ENCODE results near the gene GOLGA1. TPM values are rescaled to one million over a fixed set of nuclear protein-coding genes. Genes with fewer than 3 reads are reported as not detected.

The GOLGA1 gene
- total and polyA plus RNA-seq, 12 donors = 6.8 to 26.0 (median 18.3) TPM

DNA sequence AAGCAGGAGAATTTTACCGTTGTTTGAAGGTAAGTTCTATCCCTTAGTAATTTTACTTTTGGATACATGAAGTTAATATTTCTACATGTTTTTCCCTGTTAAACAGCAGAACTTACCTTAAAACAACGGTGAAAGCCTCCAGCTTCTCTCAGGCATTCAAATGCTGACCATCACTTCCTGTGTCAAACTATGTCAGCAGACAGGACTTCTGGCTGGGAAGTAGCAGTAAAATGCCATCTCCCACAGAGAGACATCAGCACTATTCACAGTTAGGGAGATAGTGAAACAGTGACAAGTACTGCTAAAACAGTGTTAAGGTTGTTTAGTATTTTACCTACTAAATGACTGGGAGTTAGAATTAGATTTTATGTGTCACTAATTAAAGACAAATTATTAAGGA is 34.2 kb upstream of the GOLGA1 start:
- no peaks in the 10 kb centered on the region for H3K27me3 ChIP-seq
- 36 to 43% methylated on average over 2 of the region's 2 CpGs for WGBS, 2 donors
- H3K9me3 ChIP-seq = no peaks in the 10 kb centered on the region
- no peak overlapping the region for H3K27ac ChIP-seq
- intact Hi-C loops (cut with DNase I) = no loop called here
- no peak for DNase-seq
- no peak overlapping the region for H3K4me3 ChIP-seq
- H3K36me3 ChIP-seq = peaks cover 0 to 61% (median 7%) of the 10 kb centered on the region in 9 donors
- no peak for ATAC-seq
- TF ChIP-seq, protein P1, sequence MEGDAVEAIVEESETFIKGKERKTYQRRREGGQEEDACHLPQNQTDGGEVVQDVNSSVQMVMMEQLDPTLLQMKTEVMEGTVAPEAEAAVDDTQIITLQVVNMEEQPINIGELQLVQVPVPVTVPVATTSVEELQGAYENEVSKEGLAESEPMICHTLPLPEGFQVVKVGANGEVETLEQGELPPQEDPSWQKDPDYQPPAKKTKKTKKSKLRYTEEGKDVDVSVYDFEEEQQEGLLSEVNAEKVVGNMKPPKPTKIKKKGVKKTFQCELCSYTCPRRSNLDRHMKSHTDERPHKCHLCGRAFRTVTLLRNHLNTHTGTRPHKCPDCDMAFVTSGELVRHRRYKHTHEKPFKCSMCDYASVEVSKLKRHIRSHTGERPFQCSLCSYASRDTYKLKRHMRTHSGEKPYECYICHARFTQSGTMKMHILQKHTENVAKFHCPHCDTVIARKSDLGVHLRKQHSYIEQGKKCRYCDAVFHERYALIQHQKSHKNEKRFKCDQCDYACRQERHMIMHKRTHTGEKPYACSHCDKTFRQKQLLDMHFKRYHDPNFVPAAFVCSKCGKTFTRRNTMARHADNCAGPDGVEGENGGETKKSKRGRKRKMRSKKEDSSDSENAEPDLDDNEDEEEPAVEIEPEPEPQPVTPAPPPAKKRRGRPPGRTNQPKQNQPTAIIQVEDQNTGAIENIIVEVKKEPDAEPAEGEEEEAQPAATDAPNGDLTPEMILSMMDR (IDR thresholded peaks at IDR 0.05) = no peak
- no peaks in the 10 kb centered on the region for H3K4me1 ChIP-seq

DNA sequence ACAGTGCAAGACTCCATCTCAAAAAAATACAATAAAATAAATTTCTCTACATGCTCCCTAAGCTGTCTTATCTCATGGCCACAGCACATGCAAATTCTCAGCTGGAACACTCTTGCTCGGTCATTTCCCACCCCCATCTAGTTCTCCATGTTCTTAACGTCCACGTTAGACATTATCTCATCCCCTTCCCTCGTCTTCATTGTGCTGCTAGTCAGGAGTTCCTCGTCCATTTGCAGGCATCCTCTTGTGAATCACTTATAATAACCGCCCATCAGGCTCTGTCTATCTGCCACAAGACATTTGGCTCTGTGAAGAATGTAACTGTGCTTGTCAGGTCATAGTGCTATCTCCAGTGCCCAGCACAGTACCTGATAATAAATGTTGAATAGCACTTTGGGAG is 32.9 kb upstream of the GOLGA1 start:
- H3K27ac ChIP-seq = no peak overlapping the region
- 53 to 67% methylated on average over 6 of the region's 6 CpGs for WGBS, 2 donors
- TF ChIP-seq, protein P1 (IDR thresholded peaks at IDR 0.05) = no peak
- no peaks in the 10 kb centered on the region for H3K27me3 ChIP-seq
- no peak for ATAC-seq
- peaks cover 0 to 71% (median 7%) of the 10 kb centered on the region in 9 donors for H3K36me3 ChIP-seq
- DNase-seq = no peak
- no peak overlapping the region for H3K4me3 ChIP-seq
- no peaks in the 10 kb centered on the region for H3K4me1 ChIP-seq
- no peaks in the 10 kb centered on the region for H3K9me3 ChIP-seq
- intact Hi-C loops (cut with DNase I) = no loop called here

DNA sequence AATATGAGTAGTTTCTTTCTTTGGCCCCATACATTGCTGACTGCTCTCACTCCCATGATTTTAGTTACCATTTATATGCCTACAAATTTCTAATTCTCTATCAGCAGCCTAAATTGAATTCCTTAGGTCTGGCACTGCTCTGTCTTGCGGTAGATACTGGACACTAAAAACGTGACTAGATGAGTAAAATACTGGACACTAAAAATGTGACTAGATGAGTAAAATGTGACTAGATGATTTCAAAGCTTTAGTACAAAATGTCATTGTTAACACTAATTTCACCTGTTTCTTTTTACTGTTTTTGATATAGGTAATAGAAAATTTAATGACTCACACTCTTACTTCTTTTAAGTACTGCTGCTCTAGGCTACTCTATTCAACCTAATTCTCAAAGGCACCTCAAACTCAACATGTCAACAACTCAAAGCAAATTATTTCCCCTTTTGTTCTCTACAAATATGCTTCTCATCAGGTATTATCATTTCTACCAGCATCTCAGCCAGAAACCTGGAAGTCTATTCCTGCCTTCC is 31.4 kb upstream of the GOLGA1 start:
- no peak overlapping the region for H3K4me3 ChIP-seq
- intact Hi-C loops (cut with DNase I) = no loop called here
- no peaks in the 10 kb centered on the region for H3K27me3 ChIP-seq
- DNase-seq = no peak
- WGBS, 2 donors = 94 to 97% methylated on average over 2 of the region's 2 CpGs
- ATAC-seq = no peak
- H3K9me3 ChIP-seq = no peaks in the 10 kb centered on the region
- no peaks in the 10 kb centered on the region for H3K4me1 ChIP-seq
- H3K27ac ChIP-seq = no peak overlapping the region
- H3K36me3 ChIP-seq = peaks cover 0 to 84% (median 7%) of the 10 kb centered on the region in 9 donors
- TF ChIP-seq, protein P1 (IDR thresholded peaks at IDR 0.05) = no peak

DNA sequence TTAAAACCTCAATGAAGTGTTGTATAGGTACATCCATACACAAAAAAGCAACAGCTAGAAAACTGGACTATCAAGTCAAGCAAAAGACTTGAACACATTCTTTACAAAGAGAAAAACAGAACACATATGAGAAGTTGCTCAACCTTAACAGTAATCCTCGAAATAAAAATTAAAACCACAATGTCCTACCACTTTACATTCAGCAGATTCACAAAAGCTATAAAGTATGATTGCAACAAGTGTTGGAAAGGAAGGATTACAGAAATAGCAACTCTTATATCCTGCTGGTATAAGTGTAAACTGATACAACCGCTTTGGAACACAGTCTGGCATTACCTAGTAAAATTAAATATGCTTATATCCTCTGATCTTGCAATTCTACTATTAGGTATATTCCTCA is 28.5 kb upstream of the GOLGA1 start:
- ATAC-seq = no peak
- Histone ChIP-seq H3K27me3 (no peaks in the 10 kb centered on the region), H3K4me3 (no peak overlapping the region), H3K4me1 (peaks cover 0 to 18% (median 0%) of the 10 kb centered on the region in 9 donors), H3K27ac (no peak overlapping the region), H3K36me3 (peaks cover 0 to 63% (median 5%) of the 10 kb centered on the region in 9 donors), H3K9me3 (no peaks in the 10 kb centered on the region)
- TF ChIP-seq, protein P1 (IDR thresholded peaks at IDR 0.05) = no peak
- DNase-seq = no peak
- intact Hi-C loops (cut with DNase I) = no loop called here
- WGBS, 2 donors = 90 to 92% methylated on average over 2 of the region's 2 CpGs
